ENCODE data around the gene CETP. TPM values are rescaled to one million over a fixed set of nuclear protein-coding genes. Genes with fewer than 3 reads are reported as not detected.

Gene CETP
- total RNA-seq, 4 donors from 2014 or later = not detected

DNA sequence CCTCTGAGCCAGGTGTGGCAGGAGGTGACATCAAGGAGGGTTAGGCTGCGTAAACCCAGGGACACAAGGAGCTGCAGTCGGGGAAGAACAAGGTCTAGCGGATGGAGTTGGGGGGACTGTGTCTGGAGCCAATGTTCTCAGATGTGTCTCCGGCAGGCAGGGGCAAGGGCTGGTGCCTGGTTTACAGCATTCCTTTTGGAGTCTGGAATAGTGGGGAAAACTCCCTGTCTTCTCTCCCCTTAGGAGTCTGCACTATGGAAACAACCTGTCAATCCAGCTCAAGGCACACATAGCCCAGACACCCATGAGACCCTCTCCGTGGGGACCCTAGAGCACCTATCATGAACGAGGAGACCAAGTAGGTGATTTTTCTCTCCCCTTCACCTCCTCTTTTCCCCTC, 55.1 kb downstream of the CETP start:
- Histone ChIP-seq H3K36me3 (peaks cover 0 to 3% of the 10 kb centered on the region in 2 donors), H3K4me3 (no peak overlapping the region), H3K4me1 (no peaks in the 10 kb centered on the region), H3K9me3 (no peaks in the 10 kb centered on the region), H3K27ac (no peak overlapping the region), H3K27me3 (no peaks in the 10 kb centered on the region)
- TF ChIP-seq CTCF (IDR thresholded peaks at IDR 0.05 in 4 of 5, conservative IDR thresholded peaks at IDR 0.05 in 1 of 5) (no peak), POLR2A (IDR thresholded peaks at IDR 0.05) (no peak)
- DNase-seq (no peak), ATAC-seq (no peak)
- intact Hi-C loops (cut with DNase I; ENCODE audit: low total_unique reads) = no loop called here
- in situ Hi-C loops (cut with MboI; ENCODE audit: low sequenced_read_pairs in 4 of 4) = no loop called here

GRCh38 chr16:57017251-57017650, 55.5 kb downstream of the CETP start:
- Histone ChIP-seq H3K27me3 (no peaks in the 10 kb centered on the region), H3K9me3 (no peaks in the 10 kb centered on the region), H3K4me3 (no peak overlapping the region), H3K4me1 (no peaks in the 10 kb centered on the region), H3K27ac (no peak overlapping the region), H3K36me3 (peaks cover 0 to 3% of the 10 kb centered on the region in 2 donors)
- in situ Hi-C loops (cut with MboI; ENCODE audit: low sequenced_read_pairs in 4 of 4) = no loop called here
- intact Hi-C loops (cut with DNase I; ENCODE audit: low total_unique reads) = no loop called here
- TF ChIP-seq CTCF (IDR thresholded peaks at IDR 0.05 in 4 of 5, conservative IDR thresholded peaks at IDR 0.05 in 1 of 5) (no peak), POLR2A (IDR thresholded peaks at IDR 0.05) (no peak)
- no peak for DNase-seq
- ATAC-seq = no peak

- no peak for ATAC-seq
- Histone ChIP-seq H3K27me3 (no peaks in the 10 kb centered on the region), H3K9me3 (no peaks in the 10 kb centered on the region), H3K27ac (no peak overlapping the region), H3K4me1 (no peaks in the 10 kb centered on the region), H3K4me3 (no peak overlapping the region), H3K36me3 (peaks cover 0 to 3% of the 10 kb centered on the region in 2 donors)
- intact Hi-C loops (cut with DNase I; ENCODE audit: low total_unique reads) (no loop called here), in situ Hi-C loops (cut with MboI; ENCODE audit: low sequenced_read_pairs in 4 of 4) (no loop called here)
- DNase-seq = no peak
- TF ChIP-seq POLR2A (IDR thresholded peaks at IDR 0.05) (no peak), CTCF (IDR thresholded peaks at IDR 0.05 in 4 of 5, conservative IDR thresholded peaks at IDR 0.05 in 1 of 5) (no peak)
These were observed 58.0 kb downstream of the CETP start for GRCh38 chr16:57019746-57020145.

DNA sequence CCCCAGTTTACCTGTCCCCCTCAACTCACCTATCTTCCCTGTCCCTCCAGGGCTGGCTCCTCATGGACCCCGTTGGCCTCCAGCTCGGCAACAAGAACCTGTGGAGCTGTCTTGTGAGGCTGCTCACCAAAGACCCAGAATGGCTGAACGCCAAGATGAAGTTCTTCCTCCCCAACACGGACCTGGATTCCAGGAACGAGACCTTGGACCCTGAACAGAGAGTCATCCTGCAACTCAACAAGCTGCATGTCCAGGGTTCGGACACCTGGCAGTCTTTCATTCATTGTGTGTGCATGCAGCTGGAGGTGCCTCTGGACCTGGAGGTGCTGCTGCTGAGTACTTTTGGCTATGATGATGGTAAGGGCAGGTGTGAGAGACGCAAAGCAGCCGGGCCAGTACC, 58.9 kb downstream of the CETP start:
- ATAC-seq (no peak), DNase-seq (no peak)
- no peaks in the 10 kb centered on the region for H3K4me1 ChIP-seq
- H3K9me3 ChIP-seq = no peaks in the 10 kb centered on the region
- in situ Hi-C loops (cut with MboI; ENCODE audit: low sequenced_read_pairs in 4 of 4) (no loop called here), intact Hi-C loops (cut with DNase I; ENCODE audit: low total_unique reads) (no loop called here)
- H3K4me3 ChIP-seq = no peak overlapping the region
- H3K36me3 ChIP-seq = peaks cover 0 to 3% of the 10 kb centered on the region in 2 donors
- no peak overlapping the region for H3K27ac ChIP-seq
- TF ChIP-seq POLR2A (IDR thresholded peaks at IDR 0.05) (no peak), CTCF (IDR thresholded peaks at IDR 0.05 in 4 of 5, conservative IDR thresholded peaks at IDR 0.05 in 1 of 5) (no peak)
- H3K27me3 ChIP-seq = no peaks in the 10 kb centered on the region

- Histone ChIP-seq H3K27me3 (no peaks in the 10 kb centered on the region), H3K4me1 (no peaks in the 10 kb centered on the region), H3K27ac (no peak overlapping the region), H3K36me3 (peaks cover 0 to 3% of the 10 kb centered on the region in 2 donors), H3K4me3 (no peak overlapping the region), H3K9me3 (no peaks in the 10 kb centered on the region)
- TF ChIP-seq CTCF (IDR thresholded peaks at IDR 0.05 in 4 of 5, conservative IDR thresholded peaks at IDR 0.05 in 1 of 5) = no peak
- no peak for TF ChIP-seq POLR2A (IDR thresholded peaks at IDR 0.05)
- no peak for ATAC-seq
- in situ Hi-C loops (cut with MboI; ENCODE audit: low sequenced_read_pairs in 4 of 4) = no loop called here
- intact Hi-C loops (cut with DNase I; ENCODE audit: low total_unique reads) = no loop called here
- DNase-seq = no peak
These were observed 60.0 kb downstream of the CETP start for GRCh38 chr16:57021757-57022156.
